Limb (tissue), 2 donors: ENCODE results near the gene ATXN1.

Experiments
- DNase-seq, 2 donors: peaks; one replicate each; pipeline ENCODE4 v3.0.0-alpha.2; 2016; ENCODE audit errors: extremely low spot score in 2 of 2

The ATXN1 gene

GRCh38 chr6:16508959-16509358, 252.3 kb downstream of the ATXN1 start:
- DNase-seq, result no peak

- DNase-seq, result peak; percentile 57 to 92
These were observed 255.4 kb downstream of the ATXN1 start for GRCh38 chr6:16505711-16506357.

GRCh38 chr6:16504609-16505008, 256.7 kb downstream of the ATXN1 start:
- DNase-seq, result no peak

- no peak for DNase-seq
These were observed 257.3 kb downstream of the ATXN1 start for GRCh38 chr6:16503970-16504415.

- DNase-seq, result no peak
These were observed 258.0 kb downstream of the ATXN1 start for GRCh38 chr6:16503241-16503775.

- DNase-seq, result no peak
These were observed 262.3 kb downstream of the ATXN1 start for GRCh38 chr6:16498957-16499356.

- DNase-seq, result no peak
These were observed 263.0 kb downstream of the ATXN1 start for GRCh38 chr6:16498237-16498636.

- no peak for DNase-seq
These were observed 264.1 kb downstream of the ATXN1 start for GRCh38 chr6:16496991-16497801.

- DNase-seq, result no peak
These were observed 265.1 kb downstream of the ATXN1 start for GRCh38 chr6:16496210-16496609.

- DNase-seq, result no peak
These were observed 266.5 kb downstream of the ATXN1 start for GRCh38 chr6:16494793-16495192.

- DNase-seq, result no peak
These were observed 267.5 kb downstream of the ATXN1 start for GRCh38 chr6:16493802-16494201.

- DNase-seq, result no peak
These were observed 268.1 kb downstream of the ATXN1 start for GRCh38 chr6:16493112-16493511.

- no peak for DNase-seq
These were observed 269.5 kb downstream of the ATXN1 start for GRCh38 chr6:16491666-16492313.

- DNase-seq, result no peak
These were observed 270.6 kb downstream of the ATXN1 start for GRCh38 chr6:16490616-16491015.

- DNase-seq, result no peak
These were observed 272.4 kb downstream of the ATXN1 start for GRCh38 chr6:16488813-16489212.

- no peak for DNase-seq
These were observed 273.1 kb downstream of the ATXN1 start for GRCh38 chr6:16487996-16488674.

- no peak for DNase-seq
These were observed 274.6 kb downstream of the ATXN1 start for GRCh38 chr6:16486661-16487060.

- DNase-seq, result no peak
These were observed 277.9 kb downstream of the ATXN1 start for GRCh38 chr6:16483315-16483875.

GRCh38 chr6:16482702-16483314, 278.5 kb downstream of the ATXN1 start:
- no peak for DNase-seq

GRCh38 chr6:16481697-16482399, 279.4 kb downstream of the ATXN1 start:
- no peak for DNase-seq
